K562 (cell line): ENCODE results near the gene RGS21. TPM values are rescaled to one million over a fixed set of nuclear protein-coding genes. Genes with fewer than 3 reads are reported as not detected.

Experiments used
- ATAC-seq: fragments of 200-7000 bp; cut with Tn5 transposase; 3 replicates; pipeline ENCODE4 v1.9.1; 2020; ENCODE audit warnings: moderate library complexity
- BruUV-seq: library from RNA; stranded (reverse); fragments of 400-500 nt; replicated peaks from 2 replicates; lab custom pipeline; 2021; lab: Mats Ljungman, UMichigan
- CTCF ChIA-PET: fragments of 300-600 bp; formaldehyde crosslinking; extraction: SDS; loops from one replicate; lab custom pipeline; 2021; ENCODE audit warnings: low intra/inter-chr PET ratio; lab: Yijun Ruan, JAX
- POLR2A ChIA-PET: fragments of 300-600, 350-650 bp; sonication (Branson Sonifier 250); formaldehyde crosslinking; extraction: SDS; loops from one replicate; lab custom pipeline; 2021; ENCODE audit warnings: antibody characterized with exemption, inconsistent platforms; lab: Yijun Ruan, JAX
- DNase-seq, 4 experiments: peaks; one replicate each; pipeline versions ENCODE4 v3.0.0 to v3.0.0-alpha.2; 2011 to 2018; ENCODE audit warnings: low spot score in 3 of 4, mixed read lengths in 3 of 4; ENCODE audit errors: extremely low read depth in 1 of 4
- FAIRE-seq: peaks from 2 replicates; lab custom pipeline; 2011; peaks lifted over from hg19 to GRCh38; lab: Jason Lieb, UNC
- H2AFZ ChIP-seq: 2 replicates; pipeline ENCODE4 v1.6.0; 2011; ENCODE audit warnings: low read depth, low read length, control low read depth, inconsistent platforms
- H3K27ac ChIP-seq: fragments of 200-600 bp; 3 replicates; pipeline ENCODE4 v1.8.0; 2011; ENCODE audit warnings: low read depth, mild to moderate bottlenecking, control low read depth, inconsistent platforms, low read length, moderate library complexity, mixed read lengths; ENCODE audit errors: extremely low read depth
- H3K27me3 ChIP-seq, 2 experiments: fragments of 300-600 bp in 1 of 2; 2 replicates in 1 of 2; 3 replicates in 1 of 2; pipeline versions ENCODE4 v1.6.0 to v1.8.0; 2011; ENCODE audit warnings: inconsistent platforms in 2 of 2, low read length in 2 of 2, mild to moderate bottlenecking in 1 of 2, mixed read lengths in 1 of 2, moderate library complexity in 1 of 2; ENCODE audit not compliant: control insufficient read depth in 2 of 2, insufficient read depth in 2 of 2
- H3K36me3 ChIP-seq: fragments of 300-600 bp; 3 replicates; pipeline ENCODE4 v1.8.0; 2011; ENCODE audit warnings: mild to moderate bottlenecking, low read length, inconsistent platforms; ENCODE audit not compliant: control insufficient read depth, insufficient read depth
- H3K4me1 ChIP-seq, 2 experiments: fragments of 200-600 bp in 1 of 2; replicated peaks in 1 of 2; 2 replicates in 1 of 2; 3 replicates in 1 of 2; pipeline versions ENCODE4 v1.5.1 to v1.8.0; 2011; ENCODE audit warnings: inconsistent platforms in 2 of 2, low read length in 2 of 2, mild to moderate bottlenecking in 1 of 2, mixed read lengths in 1 of 2, moderate library complexity in 1 of 2; ENCODE audit not compliant: control insufficient read depth in 2 of 2, insufficient read depth in 2 of 2
- H3K4me2 ChIP-seq: 2 replicates; pipeline ENCODE4 v1.6.1; 2011; ENCODE audit warnings: low read length, control low read depth, inconsistent platforms, mixed read lengths; ENCODE audit not compliant: insufficient read depth
- H3K4me3 ChIP-seq: fragments of 200-600 bp; sonication (generic), shearing (Covaris generic); 2 replicates; pipeline ENCODE4 v1.5.1; 2016; ENCODE audit warnings: control low read depth, inconsistent platforms
- H3K79me2 ChIP-seq: fragments of 200-600 bp; 3 replicates; pipeline ENCODE4 v1.8.0; 2011; ENCODE audit warnings: low read length, inconsistent platforms; ENCODE audit not compliant: control insufficient read depth, insufficient read depth
- H3K9ac ChIP-seq, 2 experiments: 2 replicates each; pipeline versions ENCODE4 v1.6.0 to v1.6.1; 2011; ENCODE audit warnings: low read depth in 2 of 2, low read length in 2 of 2, control low read depth in 1 of 2, inconsistent platforms in 1 of 2, mild to moderate bottlenecking in 1 of 2, mixed read lengths in 1 of 2; ENCODE audit not compliant: insufficient read depth in 1 of 2
- H3K9me1 ChIP-seq: one replicate; pipeline ENCODE4 v1.6.0; 2011; ENCODE audit warnings: inconsistent platforms, mild to moderate bottlenecking, low read length, moderate library complexity; ENCODE audit not compliant: control insufficient read depth, insufficient read depth
- H3K9me3 ChIP-seq: replicated peaks from 2 replicates; pipeline ENCODE4 v1.5.1; 2011; ENCODE audit warnings: low read depth, low read length, inconsistent platforms; ENCODE audit not compliant: control insufficient read depth, insufficient read depth
- H4K20me1 ChIP-seq: replicated peaks from 2 replicates; pipeline ENCODE4 v1.6.1; 2011; ENCODE audit warnings: low read length, inconsistent platforms, mixed read lengths; ENCODE audit not compliant: control insufficient read depth, insufficient read depth
- ATF2 ChIP-seq: sonication (generic); formaldehyde crosslinking; IDR thresholded peaks from 2 replicates; pipeline ENCODE4 v1.8.1; 2022; ENCODE audit warnings: missing genetic modification reagents
- DDX20 ChIP-seq: fragments of 450-650 bp; IDR thresholded peaks from 2 replicates; pipeline ENCODE4 v1.6.1; 2016; ENCODE audit warnings: missing genetic modification characterization, low read depth, mild to moderate bottlenecking, missing compliant biosample characterization, moderate library complexity
- DLX4 ChIP-seq: fragments of 250-450 bp; sonication (Bioruptor Pico); IDR thresholded peaks from 2 replicates; pipeline ENCODE4 v1.6.1; 2021; ENCODE audit warnings: mild to moderate bottlenecking
- ELF2 ChIP-seq: fragments of 250-450 bp; sonication (Bioruptor Pico); IDR thresholded peaks from 2 replicates; pipeline ENCODE4 v1.5.0; 2021; ENCODE audit warnings: mild to moderate bottlenecking
- ELK1 ChIP-seq: sonication (generic); formaldehyde crosslinking; IDR thresholded peaks from 2 replicates; pipeline ENCODE4 v1.8.1; 2022; ENCODE audit warnings: missing genetic modification reagents
- ESRRB ChIP-seq: fragments of 250-450 bp; sonication (Bioruptor Pico); IDR thresholded peaks from 2 replicates; pipeline ENCODE4 v1.5.0; 2020; ENCODE audit warnings: mild to moderate bottlenecking, moderate library complexity, borderline replicate concordance
- EZH2 ChIP-seq: IDR thresholded peaks from 2 replicates; pipeline ENCODE4 v1.6.1; 2012; ENCODE audit warnings: low read depth, mild to moderate bottlenecking, inconsistent platforms, low read length, borderline replicate concordance
- MAZ ChIP-seq, 2 experiments: fragments of 450-650 bp in 1 of 2; sonication (generic) in 1 of 2; formaldehyde crosslinking; IDR thresholded peaks in 1 of 2; conservative IDR thresholded peaks in 1 of 2; 2 replicates each; pipeline versions ENCODE4 v1.4.0 to v1.5.0; 2020; ENCODE audit warnings: mild to moderate bottlenecking in 1 of 2, missing genetic modification reagents in 1 of 2
- MECOM ChIP-seq: fragments of 250-450 bp; sonication (Bioruptor Pico); IDR thresholded peaks from 2 replicates; pipeline ENCODE4 v1.8.0; 2022; ENCODE audit warnings: inconsistent platforms
- MTA2 ChIP-seq: fragments of 450-650 bp; IDR thresholded peaks from 2 replicates; pipeline ENCODE4 v1.6.1; 2016; ENCODE audit warnings: low read depth
- MYBL2 ChIP-seq, 2 experiments: fragments of 450-650 bp in 1 of 2; sonication (generic) in 1 of 2; formaldehyde crosslinking in 1 of 2; IDR thresholded peaks; 2 replicates each; pipeline versions ENCODE4 v1.6.1 to v1.8.1; 2017 to 2022; ENCODE audit warnings: borderline replicate concordance in 1 of 2, inconsistent platforms in 1 of 2, low read depth in 1 of 2, mild to moderate bottlenecking in 1 of 2, missing genetic modification reagents in 1 of 2, moderate library complexity in 1 of 2
- NELFE ChIP-seq: IDR thresholded peaks from 2 replicates; pipeline ENCODE4 v1.6.1; 2011; ENCODE audit warnings: mild to moderate bottlenecking; ENCODE audit not compliant: insufficient read depth, insufficient read length
- NR2F6 ChIP-seq: fragments of 450-650 bp; formaldehyde crosslinking; IDR thresholded peaks from 2 replicates; pipeline ENCODE4 v1.4.0; 2020; ENCODE audit warnings: mild to moderate bottlenecking
- NR3C1 ChIP-seq: sonication (generic); formaldehyde crosslinking; IDR thresholded peaks from 2 replicates; pipeline ENCODE4 v1.8.1; 2022; ENCODE audit warnings: missing genetic modification reagents
- POLR2G ChIP-seq: fragments of 200-400 bp; formaldehyde crosslinking; IDR thresholded peaks from 2 replicates; pipeline ENCODE4 v1.6.1; 2017; ENCODE audit warnings: low read depth, mild to moderate bottlenecking, antibody characterized with exemption, low read length, moderate library complexity
- RAD21 ChIP-seq, 2 experiments: fragments of 250-450 bp in 1 of 2; fragments of 450-650 bp in 1 of 2; sonication (Bioruptor Pico) in 1 of 2; formaldehyde crosslinking in 1 of 2; IDR thresholded peaks in 1 of 2; conservative IDR thresholded peaks in 1 of 2; 2 replicates each; pipeline versions ENCODE4 v1.4.0 to v1.8.0; 2020 to 2022; ENCODE audit warnings: mild to moderate bottlenecking in 2 of 2, moderate library complexity in 1 of 2
- SP2 ChIP-seq: IDR thresholded peaks from 2 replicates; pipeline ENCODE4 v1.6.1; 2011; ENCODE audit warnings: mild to moderate bottlenecking, low read depth, low read length, moderate library complexity; ENCODE audit not compliant: poor library complexity, severe bottlenecking; ENCODE audit errors: extremely low read depth
- ZNF121 ChIP-seq: sonication (generic); formaldehyde crosslinking; conservative IDR thresholded peaks from 2 replicates; pipeline ENCODE4 v1.8.0; 2022; ENCODE audit warnings: missing genetic modification reagents
- in situ Hi-C: fragments of 300-500 bp; cut with MboI; formaldehyde crosslinking; loops from 4 replicates; pipeline ENCODE4 v1.15.0; 2018; ENCODE audit warnings: inconsistent platforms, mixed read lengths
- intact Hi-C: fragments of 100-400 bp; cut with micrococcal nuclease; formaldehyde crosslinking; loops from 2 replicates; pipeline ENCODE4 v1.14.2; 2022
- polyA plus RNA-seq, 8 experiments: library from polyadenylated mRNA; depleted of rRNA in 4 of 8; stranded (reverse) in 5 of 8; unstranded in 3 of 8; fragments of >200 nt; fragmentation: Nextera tagmentation in 2 of 8; fragmentation: Illumina TruSeq in 1 of 8; extraction: Ambion mirVana in 2 of 8; extraction: Trizol in 1 of 8; gene quantifications; 2 replicates each; pipeline versions ENCODE4 v1.2.1 to v1.2.3, GENCODE V29; 2011 to 2014; ENCODE audit warnings: inconsistent platforms in 1 of 8, missing spikeins in 1 of 8
- total RNA-seq, 7 experiments: library from RNA; depleted of rRNA in 6 of 7; stranded (reverse); fragments of >200 nt in 6 of 7; fragmentation: Illumina TruSeq in 2 of 7; extraction: Trizol in 2 of 7; gene quantifications; 2 replicates each; pipeline versions ENCODE4 v1.2.1 to v1.2.3, GENCODE V29; 2011 to 2021; ENCODE audit warnings: low replicate concordance in 1 of 7

RGS21 gene
- total and polyA plus RNA-seq, 9 of the 15 experiments (the other 6 are each of a cell fraction or from before 2014, with no cell fraction given) = not detected

GRCh38 chr1:192378878-192379277, 62.1 kb downstream of the RGS21 start:
- BruUV-seq = no TSS peak
- POLR2A ChIA-PET = no interaction called here
- CTCF ChIA-PET = no interaction called here
- Histone ChIP-seq H3K9me3 (no peaks in the 10 kb centered on the region), H3K4me1 (no peaks in the 10 kb centered on the region), H3K9me1 (no peaks in the 10 kb centered on the region), H4K20me1 (no peaks in the 10 kb centered on the region), H3K36me3 (no peaks in the 10 kb centered on the region), H3K4me3 (no peak overlapping the region), H3K4me2 (no peak overlapping the region), H3K27ac (no peak overlapping the region), H3K9ac (no peak overlapping the region), H3K79me2 (no peaks in the 10 kb centered on the region), H2AFZ (no peak overlapping the region), H3K27me3 (no peaks in the 10 kb centered on the region)
- TF ChIP-seq DLX4 (no peak), ZNF121 (CRISPR knock-in tag) (no peak), RAD21 (CRISPR knock-in tag; conservative IDR thresholded peaks at IDR 0.05 in 1 of 2, IDR thresholded peaks at IDR 0.05 in 1 of 2) (no peak), ELK1 (CRISPR knock-in tag) (no peak), MTA2 (no peak), NR3C1 (CRISPR knock-in tag) (no peak), POLR2G (no peak), EZH2 (no peak), MAZ (CRISPR knock-in tag; conservative IDR thresholded peaks at IDR 0.05 in 1 of 2, IDR thresholded peaks at IDR 0.05 in 1 of 2) (no peak), SP2 (no peak), NR2F6 (CRISPR knock-in tag) (no peak), ATF2 (CRISPR knock-in tag) (no peak), MECOM (CRISPR knock-in tag) (no peak), DDX20 (tag) (no peak), NELFE (no peak), ESRRB (no peak), ELF2 (CRISPR knock-in tag) (no peak), MYBL2 (IDR thresholded peaks at IDR 0.05; ENCODE audit: low read depth) (no peak), MYBL2 (CRISPR knock-in tag; IDR thresholded peaks at IDR 0.05; ENCODE audit: borderline replicate concordance) (no peak)
- DNase-seq = no peak
- intact Hi-C loops = no loop called here
- in situ Hi-C loops = no loop called here
- FAIRE-seq = no peak
- ATAC-seq = no peak; the same call in 2 of the 3 replicates
